KMS-11 (cell line): ENCODE data around the gene KIF19.

Experiments
- H2AFZ ChIP-seq: fragments of 200-600 bp; sonication (generic); 2 replicates; pipeline ENCODE4 v1.6.1; 2016; ENCODE audit warnings: antibody characterized with exemption, mixed run types, low read depth
- H3K27ac ChIP-seq: fragments of 200-600 bp; sonication (generic); 2 replicates; pipeline ENCODE4 v1.6.1; 2016; ENCODE audit warnings: mild to moderate bottlenecking, mixed run types
- H3K27me3 ChIP-seq: fragments of 200-600 bp; sonication (generic); 2 replicates; pipeline ENCODE4 v1.6.1; 2017; ENCODE audit warnings: mild to moderate bottlenecking, low read depth, mixed run types, moderate library complexity; ENCODE audit not compliant: insufficient read depth
- H3K36me3 ChIP-seq: fragments of 200-600 bp; sonication (generic); 2 replicates; pipeline ENCODE4 v1.6.1; 2017; ENCODE audit warnings: mild to moderate bottlenecking, mixed run types; ENCODE audit not compliant: insufficient read depth
- H3K4me1 ChIP-seq: fragments of 200-600 bp; sonication (generic); 2 replicates; pipeline ENCODE4 v1.6.1; 2016; ENCODE audit warnings: mild to moderate bottlenecking, low read depth, mixed run types; ENCODE audit not compliant: poor library complexity, severe bottlenecking
- H3K4me2 ChIP-seq: fragments of 200-600 bp; sonication (generic); 2 replicates; pipeline ENCODE4 v1.7.0; 2016; ENCODE audit warnings: mild to moderate bottlenecking, mixed run types
- H3K4me3 ChIP-seq: fragments of 200-600 bp; sonication (generic); IDR thresholded peaks from 2 replicates; pipeline ENCODE4 v1.6.1; 2017; ENCODE audit warnings: low read depth, low read length, mixed read lengths; ENCODE audit not compliant: insufficient read depth
- H3K79me2 ChIP-seq: fragments of 200-600 bp; sonication (generic); 2 replicates; pipeline ENCODE4 v1.6.1; 2016; ENCODE audit warnings: low read depth, mixed run types; ENCODE audit not compliant: insufficient read depth
- H3K9ac ChIP-seq: fragments of 200-600 bp; sonication (generic); 2 replicates; pipeline ENCODE4 v1.6.1; 2016; ENCODE audit warnings: mild to moderate bottlenecking, mixed run types
- H4K20me1 ChIP-seq: fragments of 200-600 bp; sonication (generic); 2 replicates; pipeline ENCODE4 v1.6.1; 2016; ENCODE audit warnings: mild to moderate bottlenecking, mixed run types; ENCODE audit not compliant: insufficient read depth
- TF ChIP-seq, protein P1 (sequence below): fragments of 200-600 bp; sonication (generic); conservative IDR thresholded peaks from 2 replicates; pipeline ENCODE4 v1.6.1; 2017; ENCODE audit warnings: low read depth, mild to moderate bottlenecking, antibody characterized with exemption, low read length, moderate library complexity, mixed read lengths

Gene KIF19

DNA sequence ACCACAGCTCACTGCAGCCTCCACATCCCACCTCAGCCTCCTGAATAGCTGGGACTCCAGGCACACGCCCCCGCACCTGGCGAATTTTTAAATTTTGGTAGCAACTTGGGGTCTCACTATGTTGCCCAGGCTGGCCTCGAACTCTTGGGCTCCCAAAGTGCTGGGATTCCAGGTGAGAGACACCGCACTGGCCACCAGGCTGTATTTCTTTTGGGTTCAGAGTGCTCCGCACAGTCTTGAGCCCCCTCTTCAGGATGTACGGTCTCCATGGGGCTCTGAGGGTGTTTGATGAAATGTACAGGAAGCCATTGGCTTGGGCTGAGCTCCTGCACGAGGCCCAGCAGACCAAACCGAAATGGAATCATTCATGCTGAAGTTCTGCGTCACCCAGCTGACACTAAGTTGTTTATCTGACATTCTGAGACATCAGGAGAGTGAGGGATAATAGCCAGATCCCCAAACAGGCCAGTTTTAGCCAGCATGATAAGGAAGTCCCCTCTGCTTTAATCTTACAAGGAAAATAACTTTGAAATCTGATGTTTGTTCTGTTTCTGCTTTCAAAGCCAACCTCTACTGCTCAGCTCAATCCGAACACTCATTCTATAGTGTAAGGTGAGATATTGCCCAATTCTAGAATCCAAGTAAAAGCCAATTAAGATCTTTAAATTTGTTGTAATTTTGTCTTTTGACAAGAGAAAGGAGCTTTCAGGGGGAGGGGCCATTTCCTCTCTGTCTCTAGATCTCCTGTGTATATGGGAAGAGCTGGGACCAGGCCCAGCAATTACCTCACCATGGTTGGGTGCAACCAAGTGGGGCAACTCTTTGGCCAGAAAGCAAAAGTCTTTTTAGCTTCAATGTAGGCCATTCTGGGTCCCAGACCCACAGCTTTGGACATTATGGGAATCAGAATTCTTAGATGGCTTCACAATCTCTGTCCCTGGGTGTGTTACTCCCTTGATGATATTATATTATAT is 64.9 kb downstream of the KIF19 start:
- H3K27ac ChIP-seq, result no peak overlapping the region
- no peak overlapping the region for H2AFZ ChIP-seq
- TF ChIP-seq, protein P1, sequence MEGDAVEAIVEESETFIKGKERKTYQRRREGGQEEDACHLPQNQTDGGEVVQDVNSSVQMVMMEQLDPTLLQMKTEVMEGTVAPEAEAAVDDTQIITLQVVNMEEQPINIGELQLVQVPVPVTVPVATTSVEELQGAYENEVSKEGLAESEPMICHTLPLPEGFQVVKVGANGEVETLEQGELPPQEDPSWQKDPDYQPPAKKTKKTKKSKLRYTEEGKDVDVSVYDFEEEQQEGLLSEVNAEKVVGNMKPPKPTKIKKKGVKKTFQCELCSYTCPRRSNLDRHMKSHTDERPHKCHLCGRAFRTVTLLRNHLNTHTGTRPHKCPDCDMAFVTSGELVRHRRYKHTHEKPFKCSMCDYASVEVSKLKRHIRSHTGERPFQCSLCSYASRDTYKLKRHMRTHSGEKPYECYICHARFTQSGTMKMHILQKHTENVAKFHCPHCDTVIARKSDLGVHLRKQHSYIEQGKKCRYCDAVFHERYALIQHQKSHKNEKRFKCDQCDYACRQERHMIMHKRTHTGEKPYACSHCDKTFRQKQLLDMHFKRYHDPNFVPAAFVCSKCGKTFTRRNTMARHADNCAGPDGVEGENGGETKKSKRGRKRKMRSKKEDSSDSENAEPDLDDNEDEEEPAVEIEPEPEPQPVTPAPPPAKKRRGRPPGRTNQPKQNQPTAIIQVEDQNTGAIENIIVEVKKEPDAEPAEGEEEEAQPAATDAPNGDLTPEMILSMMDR, result no peak
- H3K4me2 ChIP-seq, result no peak overlapping the region
- H3K9ac ChIP-seq, result no peak overlapping the region
- no peaks in the 10 kb centered on the region for H4K20me1 ChIP-seq
- peaks cover 55% of the 10 kb centered on the region for H3K27me3 ChIP-seq
- H3K36me3 ChIP-seq, result no peaks in the 10 kb centered on the region
- H3K79me2 ChIP-seq, result no peaks in the 10 kb centered on the region
- H3K4me1 ChIP-seq, result no peaks in the 10 kb centered on the region
- no peak overlapping the region for H3K4me3 ChIP-seq

DNA sequence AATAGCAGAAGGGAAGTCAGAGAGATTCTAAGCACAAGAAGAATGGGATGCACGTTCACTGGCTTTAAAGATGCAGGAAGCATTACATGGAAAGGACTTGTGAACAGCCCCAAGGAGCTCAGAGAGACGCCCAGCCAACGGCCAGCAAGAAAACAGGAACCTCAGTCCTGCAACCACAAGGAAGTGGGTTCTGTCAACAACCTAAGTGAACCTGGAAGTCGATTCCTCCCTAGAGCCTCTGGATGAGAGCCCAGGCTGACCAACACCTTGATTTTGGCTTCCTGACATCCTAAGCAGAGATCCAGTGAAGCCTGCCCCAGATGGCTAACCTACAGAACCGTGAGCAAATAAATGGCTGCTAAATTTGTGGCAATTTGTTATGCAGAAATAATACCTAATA is 65.7 kb downstream of the KIF19 start:
- Histone ChIP-seq H3K9ac (no peak overlapping the region), H3K4me1 (no peaks in the 10 kb centered on the region), H3K36me3 (no peaks in the 10 kb centered on the region), H3K27me3 (peaks cover 53% of the 10 kb centered on the region), H3K79me2 (no peaks in the 10 kb centered on the region), H3K4me2 (no peak overlapping the region), H3K27ac (no peak overlapping the region), H2AFZ (no peak overlapping the region), H3K4me3 (no peak overlapping the region), H4K20me1 (no peaks in the 10 kb centered on the region)
- TF ChIP-seq, protein P1, result no peak

DNA sequence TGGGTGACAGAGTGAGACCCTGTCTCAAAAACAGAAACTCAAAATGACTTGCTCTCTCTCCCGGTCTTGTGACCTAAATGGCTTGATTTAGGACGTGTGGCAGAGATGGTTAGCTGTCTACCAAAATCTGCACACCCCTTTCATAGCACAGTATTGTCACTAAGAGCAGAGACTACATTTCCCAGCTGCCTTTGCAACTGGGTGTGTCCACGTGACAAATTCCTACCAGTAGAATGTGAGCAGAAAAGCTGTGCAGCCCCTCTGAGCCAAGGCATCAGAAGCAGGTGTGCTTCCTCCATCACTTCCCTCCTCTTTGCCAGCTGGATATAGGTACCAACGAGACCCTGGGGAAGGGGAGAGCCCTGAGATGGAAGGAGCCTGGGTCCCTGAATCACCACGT is 66.8 kb downstream of the KIF19 start:
- Histone ChIP-seq H2AFZ (no peak overlapping the region), H3K4me1 (no peaks in the 10 kb centered on the region), H3K4me3 (no peak overlapping the region), H3K27me3 (peaks cover 44% of the 10 kb centered on the region), H4K20me1 (no peaks in the 10 kb centered on the region), H3K4me2 (no peak overlapping the region), H3K9ac (no peak overlapping the region), H3K27ac (no peak overlapping the region), H3K79me2 (no peaks in the 10 kb centered on the region), H3K36me3 (no peaks in the 10 kb centered on the region)
- TF ChIP-seq, protein P1, result no peak

DNA sequence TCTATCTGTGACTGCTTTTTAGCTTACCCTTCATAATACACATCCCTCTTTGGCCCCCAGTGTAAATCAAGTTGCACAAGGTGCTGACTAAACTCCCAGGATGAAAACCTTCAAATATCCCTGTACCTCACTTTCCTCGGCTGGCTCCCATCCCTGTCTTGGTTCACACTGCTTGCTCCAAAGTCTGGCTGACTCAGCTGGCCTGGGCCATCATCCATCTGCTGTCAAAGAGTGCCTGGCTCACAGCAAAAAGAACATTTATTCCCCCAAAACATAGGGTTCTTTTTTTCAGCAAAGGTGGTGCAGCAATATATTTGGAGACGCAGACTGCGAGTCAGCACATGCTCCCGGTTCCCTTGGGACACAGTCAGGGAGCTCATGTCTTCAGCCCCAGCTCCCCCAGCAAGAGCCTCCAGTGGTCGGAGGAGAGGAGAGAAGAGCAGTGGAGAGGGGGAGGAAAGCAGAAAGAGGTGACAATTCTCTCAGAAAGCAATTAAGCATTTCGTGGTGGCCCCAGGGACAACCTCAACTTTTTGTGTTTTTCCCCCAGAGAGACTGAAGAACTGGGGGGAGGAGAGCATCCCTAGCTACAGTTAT is 67.4 kb downstream of the KIF19 start:
- H3K27me3 ChIP-seq, result peaks cover 38% of the 10 kb centered on the region
- H4K20me1 ChIP-seq, result no peaks in the 10 kb centered on the region
- no peaks in the 10 kb centered on the region for H3K36me3 ChIP-seq
- no peaks in the 10 kb centered on the region for H3K4me1 ChIP-seq
- no peak overlapping the region for H3K27ac ChIP-seq
- H3K9ac ChIP-seq, result no peak overlapping the region
- no peak overlapping the region for H2AFZ ChIP-seq
- no peaks in the 10 kb centered on the region for H3K79me2 ChIP-seq
- TF ChIP-seq, protein P1, result no peak
- H3K4me3 ChIP-seq, result no peak overlapping the region
- no peak overlapping the region for H3K4me2 ChIP-seq
